H1 (cell line): Measurements from ENCODE around the gene PNMA8C. TPM values are rescaled to one million over a fixed set of nuclear protein-coding genes. Genes with fewer than 3 reads are reported as not detected.

Experiments
- ASH2L ChIP-seq: fragments of 200-600, 300-600 bp; sonication (generic); IDR thresholded peaks from one replicate; pipeline ENCODE4 v1.7.1; 2017; ENCODE audit warnings: low read length
- CBX5 ChIP-seq: fragments of 300-800, 300-1000 bp; sonication (generic); IDR thresholded peaks from 2 replicates; pipeline ENCODE4 v1.7.1; 2016; ENCODE audit warnings: antibody characterized with exemption, low read length, low read depth
- CREB1 ChIP-seq: IDR thresholded peaks from 2 replicates; pipeline ENCODE4 v1.6.1; 2012; ENCODE audit warnings: inconsistent platforms
- E2F6 ChIP-seq: IDR thresholded peaks from 2 replicates; pipeline ENCODE4 v1.6.1; 2012; ENCODE audit warnings: inconsistent platforms
- EGR1 ChIP-seq: IDR thresholded peaks from 2 replicates; pipeline ENCODE4 v1.6.1; 2011; ENCODE audit warnings: low read depth, low read length, borderline replicate concordance
- EZH2 ChIP-seq: fragments of 200-600 bp; sonication (generic); IDR thresholded peaks from 2 replicates; pipeline ENCODE4 v1.7.1; 2012; ENCODE audit warnings: low read depth, mild to moderate bottlenecking, moderate library complexity, low read length, inconsistent platforms; ENCODE audit not compliant: severe bottlenecking
- FOSL1 ChIP-seq: IDR thresholded peaks from 2 replicates; pipeline ENCODE4 v1.6.1; 2011; ENCODE audit warnings: mild to moderate bottlenecking, low read depth, low read length, moderate library complexity; ENCODE audit not compliant: insufficient read depth
- PHF8 ChIP-seq: fragments of 200-600 bp; sonication (generic); conservative IDR thresholded peaks from 2 replicates; pipeline ENCODE4 v1.7.1; 2012; ENCODE audit warnings: low read depth, mild to moderate bottlenecking, inconsistent platforms, low read length, moderate library complexity
- POLR2A ChIP-seq, 2 experiments: IDR thresholded peaks; 1 replicate in 1 of 2; 2 replicates in 1 of 2; pipeline ENCODE4 v1.6.1; 2011; ENCODE audit warnings: low read depth in 2 of 2, low read length in 2 of 2, mild to moderate bottlenecking in 2 of 2; ENCODE audit errors: control extremely low read depth in 1 of 2
- POLR2AphosphoS5 ChIP-seq: IDR thresholded peaks from 2 replicates; pipeline ENCODE4 v1.6.1; 2011; ENCODE audit warnings: low read depth, low read length
- RBBP5 ChIP-seq: IDR thresholded peaks from 2 replicates; pipeline ENCODE4 v1.7.1; 2012; ENCODE audit warnings: low read depth, mild to moderate bottlenecking, inconsistent platforms, low read length, moderate library complexity, borderline replicate concordance
- RFX5 ChIP-seq: IDR thresholded peaks from 2 replicates; pipeline ENCODE4 v1.6.1; 2011; ENCODE audit warnings: low read depth, low read length, improper control_type of control experiment, borderline replicate concordance
- SIN3A ChIP-seq, 2 experiments: IDR thresholded peaks in 1 of 2; conservative IDR thresholded peaks in 1 of 2; 2 replicates each; pipeline ENCODE4 v1.6.1; 2011 to 2012; ENCODE audit warnings: low read length in 2 of 2, improper control_type of control experiment in 1 of 2, low read depth in 1 of 2, mild to moderate bottlenecking in 1 of 2
- SIX5 ChIP-seq: IDR thresholded peaks from 2 replicates; pipeline ENCODE4 v1.6.1; 2011; ENCODE audit warnings: mild to moderate bottlenecking, low read depth, low read length
- SP1 ChIP-seq: IDR thresholded peaks from 2 replicates; pipeline ENCODE4 v1.6.1; 2011; ENCODE audit warnings: low read depth, low read length
- SP4 ChIP-seq: IDR thresholded peaks from 2 replicates; pipeline ENCODE4 v1.6.1; 2012; ENCODE audit warnings: low read length, inconsistent platforms
- TEAD4 ChIP-seq: IDR thresholded peaks from 2 replicates; pipeline ENCODE4 v1.6.1; 2012; ENCODE audit warnings: low read depth, low read length, inconsistent platforms, mixed read lengths
- YY1 ChIP-seq: IDR thresholded peaks from 2 replicates; pipeline ENCODE4 v1.6.1; 2011; ENCODE audit warnings: low read depth, mild to moderate bottlenecking, low read length
- polyA plus RNA-seq, 7 experiments: library from polyadenylated mRNA; depleted of rRNA in 3 of 7; stranded (reverse) in 5 of 7; unstranded in 2 of 7; fragments of >200 nt in 5 of 7; fragments of 200-250 nt in 2 of 7; gene quantifications; 1 replicate in 5 of 7; 2 replicates in 1 of 7; 4 replicates in 1 of 7; pipeline versions ENCODE4 v1.2.1 to v1.2.3, GENCODE V29; 2011 to 2013; ENCODE audit warnings: missing spikeins in 2 of 7, mixed read lengths in 2 of 7
- total RNA-seq: library from RNA; stranded (reverse); fragmentation: NEBNext Ultra II Directional; extraction: Animal tissue kit (Norgen Biotek cat#: 25700); gene quantifications from 2 replicates; pipeline ENCODE4 v1.2.1, GENCODE V29; 2021

PNMA8C gene
- total and polyA plus RNA-seq, 2 of the 8 experiments (the other 6 are each of a cell fraction or from before 2014, with no cell fraction given) = 0.53 to 1.8 TPM

- TF ChIP-seq EZH2 = no peak
- peak; percentile 64 to 85; a peak in 2 of 4 replicates for TF ChIP-seq SIN3A (conservative IDR thresholded peaks at IDR 0.05 in 1 of 2, IDR thresholded peaks at IDR 0.05 in 1 of 2; ENCODE audit: low read depth in 1 of 2, low read length in 2 of 2)
- no peak for TF ChIP-seq FOSL1
- TF ChIP-seq POLR2A (IDR thresholded peaks at IDR 0.05; ENCODE audit: control extremely low read depth in 1 of 2, low read depth in 2 of 2, low read length in 2 of 2) = peak in 1 of 2 experiments; percentile 73; a peak in 2 of 3 replicates
- no peak for TF ChIP-seq SP4
- 0 out of 2 replicates have a peak, but pooled peaks have one; percentile 28 for TF ChIP-seq RBBP5
- peak; percentile 73 for TF ChIP-seq ASH2L
- 0 out of 2 replicates have a peak, but pooled peaks have one; percentile 12 for TF ChIP-seq SIX5
- peak; percentile 60 for TF ChIP-seq PHF8
- TF ChIP-seq CREB1 = peak; percentile 44
- 0 out of 2 replicates have a peak, but pooled peaks have one; percentile 2 for TF ChIP-seq EGR1
- peak; percentile 83; the same call in 1 of the 2 replicates for TF ChIP-seq YY1
- TF ChIP-seq RFX5 = no peak
- TF ChIP-seq CBX5 = no peak
- TF ChIP-seq SP1 = peak; percentile 91
- peak; percentile 65; the same call in 1 of the 2 replicates for TF ChIP-seq POLR2AphosphoS5
- TF ChIP-seq TEAD4 = no peak
- peak; percentile 24; the same call in 1 of the 2 replicates for TF ChIP-seq E2F6
These were observed 15.3 kb downstream of the PNMA8C start, which contains the start of gene CCDC8 (continued) for GRCh38 chr19:46413262-46414031.
